Erythroblast (primary cell): Measurements from ENCODE around the gene CYP4F22.
"Not testable (repeated sequence)": the region's sequence is repeated elsewhere in the genome, so short reads cannot be mapped to it uniquely, and the experiment has no call there.

Experiments used
- DNase-seq, 2 experiments: peaks; one replicate each; lab custom pipeline; 2025; lab: John Stamatoyannopoulos, UW
- GATA1 ChIP-seq: IDR thresholded peaks from 2 replicates; pipeline ENCODE4 v1.6.1; 2011; ENCODE audit warnings: low read depth, mild to moderate bottlenecking, control low read depth, low read length, moderate library complexity
- POLR2A ChIP-seq: IDR thresholded peaks from 2 replicates; pipeline ENCODE4 v1.6.1; 2011; ENCODE audit warnings: mild to moderate bottlenecking, low read length

The CYP4F22 gene

GRCh38 chr19:15587663-15588062 lies 79.3 kb downstream of the CYP4F22 start:
- no peak for DNase-seq
- TF ChIP-seq POLR2A (no peak), GATA1 (no peak)

GRCh38 chr19:15588265-15588664 lies 79.9 kb downstream of the CYP4F22 start:
- no peak for DNase-seq

GRCh38 chr19:15589760-15590451 lies 81.6 kb downstream of the CYP4F22 start:
- DNase-seq, result no peak
- TF ChIP-seq GATA1 (no peak), POLR2A (no peak)

More at GRCh38 chr19:15588265-15588664, 79.9 kb downstream of the CYP4F22 start:
- no peak for TF ChIP-seq GATA1

GRCh38 chr19:15591796-15592195 lies 83.5 kb downstream of the CYP4F22 start:
- TF ChIP-seq POLR2A (no peak), GATA1 (no peak)
- DNase-seq, result no peak

- DNase-seq, result not testable (repeated sequence)
Measured at GRCh38 chr19:15592506-15592905, 84.2 kb downstream of the CYP4F22 start.

DNA sequence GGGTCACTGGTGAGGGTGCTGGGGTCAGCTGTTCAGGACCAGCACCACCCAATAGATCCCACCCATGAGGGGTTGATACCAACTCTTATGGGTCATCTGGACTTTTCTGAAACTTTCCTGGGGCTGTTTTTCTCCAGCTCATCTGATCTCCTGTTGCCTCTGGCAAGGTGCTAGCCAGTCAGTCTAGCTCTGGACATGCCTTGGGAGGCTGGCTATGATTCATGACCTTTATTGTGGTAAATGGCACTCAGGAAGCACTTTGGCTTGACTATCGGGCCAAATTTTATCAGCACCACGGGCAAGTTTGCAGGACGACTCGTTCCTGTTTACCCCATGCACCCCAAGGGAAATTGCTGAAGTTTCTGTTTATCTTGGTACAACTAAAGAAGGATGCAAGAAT lies 85.4 kb downstream of the CYP4F22 start:
- not testable (repeated sequence) for DNase-seq

GRCh38 chr19:15595069-15595468 lies 86.7 kb downstream of the CYP4F22 start:
- no peak for DNase-seq
- TF ChIP-seq POLR2A (no peak), GATA1 (no peak)
